Stimulated activated naive CD4-positive, alpha-beta T cell treated with Interleukin-2 at 50 U/mL for 16 hours (primary cell): ENCODE measurements around the gene EFCAB12.
A peak's percentile ranks its signal among the peaks of the same experiment; 100 is the strongest.

Source experiments
- DNase-seq: peaks from one replicate; lab custom pipeline; 2025; lab: John Stamatoyannopoulos, UW

The EFCAB12 gene

DNA sequence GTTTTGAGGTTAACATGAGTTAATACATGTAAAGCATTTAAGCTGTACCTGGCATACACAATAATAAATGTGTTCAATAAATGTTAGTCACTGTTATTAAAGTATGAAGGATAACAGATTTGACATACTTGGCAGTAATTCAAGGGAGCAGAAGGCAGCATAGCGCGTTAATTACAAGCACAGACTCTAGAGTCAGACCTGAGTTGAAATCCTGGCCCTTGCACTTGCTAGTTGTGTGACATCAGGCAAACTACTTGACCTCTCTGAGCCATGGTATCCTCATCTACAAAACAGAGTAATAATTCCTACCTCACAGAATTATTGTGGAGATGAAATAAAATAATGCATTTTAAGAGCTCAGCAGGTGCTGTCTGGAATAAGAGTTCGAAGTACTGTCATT is 17.0 kb upstream of the EFCAB12 start:
- DNase-seq = no peak

DNA sequence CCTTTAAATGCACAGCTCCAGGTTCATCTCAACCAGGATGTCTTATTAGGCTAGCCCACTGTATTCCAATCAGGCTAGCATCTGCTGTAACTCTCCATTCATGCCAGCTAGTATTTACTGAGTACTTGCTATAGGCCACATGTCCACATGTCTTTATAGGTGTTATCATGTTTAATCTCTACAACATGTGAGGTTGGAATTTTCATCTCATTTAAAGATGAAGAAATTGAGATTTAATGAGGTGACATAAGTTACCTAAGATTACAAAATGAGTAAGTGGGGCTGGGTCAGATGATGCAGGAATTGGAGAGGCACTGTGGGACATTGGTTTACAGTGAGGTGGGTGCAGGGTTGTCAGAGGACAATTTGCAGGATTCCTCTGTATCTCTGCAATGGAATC is 14.5 kb upstream of the EFCAB12 start:
- DNase-seq = no peak

DNA sequence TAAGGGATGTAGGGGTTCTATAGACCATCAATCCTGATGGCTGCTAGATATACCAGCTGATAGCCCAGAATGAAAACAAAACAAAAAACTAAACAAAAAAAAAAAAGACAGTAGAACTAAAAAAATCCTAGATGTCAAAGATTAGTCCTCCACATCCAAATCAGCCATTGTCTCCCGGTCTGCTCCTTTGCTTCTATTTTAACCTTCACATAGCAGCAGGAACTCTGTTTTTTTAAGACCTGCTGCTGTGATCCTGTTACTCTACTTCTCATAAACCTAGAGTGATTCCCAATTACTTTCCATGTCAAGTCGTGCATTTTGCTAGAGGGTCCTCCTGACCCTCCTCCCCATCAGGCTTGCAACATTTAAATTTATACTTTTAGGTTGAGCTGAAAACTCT is 14.1 kb upstream of the EFCAB12 start:
- DNase-seq = no peak

DNA sequence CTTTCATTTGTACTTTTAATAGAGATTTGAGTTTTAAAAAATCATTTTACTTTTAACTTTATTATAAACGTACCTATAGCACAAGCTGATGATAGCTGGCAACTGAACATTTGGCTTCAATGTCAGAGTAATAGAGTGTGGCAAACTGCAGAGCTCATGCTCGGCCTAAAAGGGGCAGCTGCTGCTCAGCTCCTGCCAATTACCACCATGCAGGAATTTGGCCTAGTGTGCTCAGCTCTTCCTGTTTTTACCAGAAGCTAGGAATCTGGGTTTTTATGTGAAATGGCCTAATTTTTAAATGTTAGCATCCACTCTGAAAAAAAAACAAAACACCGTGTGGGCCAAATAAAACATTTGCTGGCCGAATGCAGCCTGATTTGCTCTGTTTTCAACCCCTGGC is 13.3 kb upstream of the EFCAB12 start:
- no peak for DNase-seq

DNA sequence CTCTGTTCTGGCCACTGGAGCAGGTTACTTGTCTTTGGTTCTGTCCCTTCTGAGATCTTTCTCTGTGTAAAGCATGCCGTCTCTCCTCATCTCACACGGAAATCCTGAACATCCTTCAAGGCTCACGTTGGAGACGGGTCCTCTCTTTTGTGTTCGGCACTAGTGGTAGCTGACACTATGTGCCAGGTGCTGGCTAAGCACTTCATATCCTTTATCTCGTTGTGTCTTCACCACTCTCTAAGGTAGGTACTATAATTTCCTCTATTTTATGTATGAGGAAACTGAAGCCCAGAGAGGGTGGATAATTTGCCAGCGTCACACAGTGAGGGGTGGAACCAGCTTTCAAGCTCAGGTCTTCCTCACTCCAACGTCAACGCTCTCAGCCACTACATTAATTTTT is 12.8 kb upstream of the EFCAB12 start:
- no peak for DNase-seq

DNA sequence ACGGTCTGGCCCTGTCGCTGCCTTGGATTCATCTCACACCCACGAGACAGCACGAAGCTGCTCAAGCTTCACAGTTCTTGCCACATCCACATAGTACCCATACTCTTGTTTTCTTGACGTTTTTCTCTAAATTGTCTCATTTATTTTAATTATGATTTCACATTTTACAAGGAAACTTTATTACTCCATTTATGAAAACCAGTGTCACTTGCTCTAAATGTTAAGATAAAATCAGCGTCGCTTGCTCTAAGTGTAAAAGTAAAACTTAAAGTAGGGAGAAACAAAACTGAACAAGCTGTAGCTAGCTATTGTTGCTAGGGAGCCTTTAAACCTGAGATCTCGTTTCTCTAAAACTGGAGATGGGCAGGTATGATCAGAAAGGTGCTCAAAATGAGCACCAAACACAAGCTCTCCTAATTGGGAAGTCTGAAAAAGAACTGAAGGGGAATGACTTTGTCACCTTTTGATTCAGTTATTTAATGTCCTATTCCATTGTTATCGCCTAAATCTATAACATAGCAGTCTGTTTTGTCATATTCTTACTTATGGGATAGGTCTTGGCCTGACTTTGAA is 12.3 kb upstream of the EFCAB12 start:
- DNase-seq = no peak

DNA sequence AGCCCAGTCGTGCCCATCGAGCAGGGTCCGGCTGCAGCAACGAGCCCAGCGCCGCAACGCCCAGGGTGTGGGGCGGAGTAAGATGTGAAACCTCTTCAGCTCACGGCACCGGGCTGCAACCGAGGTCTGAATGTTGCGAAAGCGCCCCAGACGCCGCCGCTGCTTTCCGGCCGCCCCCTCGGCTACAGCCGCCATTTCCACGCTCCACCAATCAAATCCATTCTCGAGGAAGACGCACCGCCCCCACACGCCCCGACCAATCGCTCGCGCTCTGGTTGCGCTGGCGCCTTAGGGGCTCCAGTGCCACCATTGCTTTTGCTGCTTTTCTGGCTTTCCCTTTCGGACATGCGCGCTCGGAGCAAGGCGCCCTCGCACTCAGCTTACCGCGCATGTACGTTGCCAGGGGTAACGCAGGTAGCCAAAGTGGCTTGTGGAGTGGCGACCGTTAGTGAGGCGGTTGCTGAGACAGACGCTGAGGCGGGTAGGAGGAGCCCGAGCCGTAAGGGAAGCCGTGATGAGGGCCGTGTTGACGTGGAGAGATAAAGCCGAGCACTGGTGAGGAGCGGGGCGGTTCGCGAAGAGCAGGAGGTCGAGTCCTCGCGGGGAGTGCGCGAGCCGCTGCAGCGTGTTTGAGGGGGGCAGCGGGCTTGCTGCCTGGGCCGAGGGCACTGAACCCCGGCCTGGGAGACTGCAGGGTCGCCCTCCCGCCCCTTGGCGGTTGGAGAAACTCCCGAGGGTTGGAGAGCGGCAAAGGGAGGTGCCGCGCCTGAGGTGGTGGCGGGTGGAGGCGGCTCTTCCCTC is 11.6 kb upstream of the EFCAB12 start, which contains the start of the genes IFT122 and MBD4:
Gene IFT122 (plus strand): TSS at position 408 of the 801 bp plus-strand sequence. CDS start 107 bp downstream, at position 515.
Gene MBD4 (minus strand): TSS at position 132 of the 801 bp plus-strand sequence. CDS start 115 bp downstream, at position 17.
- peak; percentile 99 for DNase-seq

DNA sequence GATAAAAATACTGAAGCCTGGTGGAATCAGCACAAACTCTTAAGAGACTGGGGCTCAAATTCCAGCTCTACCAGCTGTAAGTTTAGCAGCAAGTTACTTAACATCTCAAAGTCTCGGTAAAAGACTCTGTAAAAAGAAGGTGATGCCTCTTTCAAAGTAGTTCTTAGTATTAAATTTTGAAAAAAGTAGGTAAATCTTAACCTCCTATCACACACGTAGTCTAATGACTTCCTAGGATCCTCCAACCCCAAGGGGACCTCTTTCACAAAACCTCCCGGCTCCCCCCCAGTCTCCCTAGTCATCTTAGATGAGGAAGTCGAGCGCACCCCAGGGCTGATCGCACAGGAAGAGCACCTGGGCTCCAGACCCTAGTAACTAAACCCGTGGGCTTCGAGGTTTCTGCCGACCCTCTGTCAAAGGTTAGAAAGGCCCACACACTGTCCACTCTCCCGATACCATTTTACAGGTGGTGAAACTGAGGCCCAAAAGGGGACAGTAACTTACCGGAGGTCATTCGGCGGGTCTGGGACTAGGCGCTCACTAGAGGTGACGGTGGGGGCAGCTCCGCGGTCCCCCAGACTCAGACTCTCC is 10.9 kb upstream of the EFCAB12 start:
- peak; percentile 30 for DNase-seq

DNA sequence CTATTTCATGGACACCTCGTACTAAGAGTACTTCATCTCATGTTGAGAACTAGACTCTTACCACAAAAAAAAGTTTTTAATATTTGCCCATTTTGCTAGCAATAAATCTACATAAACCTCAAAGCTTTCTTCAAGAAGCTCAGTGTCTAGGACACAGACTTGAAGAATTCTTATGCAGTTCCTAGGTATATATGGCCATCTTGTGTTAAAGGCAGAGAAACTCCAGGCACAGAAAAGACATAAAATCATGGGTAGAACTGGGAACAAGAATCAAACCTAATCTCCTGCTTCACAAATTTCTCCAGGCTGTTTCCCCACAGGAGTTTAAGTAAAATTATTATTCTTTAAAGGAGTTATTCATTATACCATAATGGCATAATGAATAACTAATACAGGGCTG is 6.9 kb upstream of the EFCAB12 start:
- DNase-seq = no peak

DNA sequence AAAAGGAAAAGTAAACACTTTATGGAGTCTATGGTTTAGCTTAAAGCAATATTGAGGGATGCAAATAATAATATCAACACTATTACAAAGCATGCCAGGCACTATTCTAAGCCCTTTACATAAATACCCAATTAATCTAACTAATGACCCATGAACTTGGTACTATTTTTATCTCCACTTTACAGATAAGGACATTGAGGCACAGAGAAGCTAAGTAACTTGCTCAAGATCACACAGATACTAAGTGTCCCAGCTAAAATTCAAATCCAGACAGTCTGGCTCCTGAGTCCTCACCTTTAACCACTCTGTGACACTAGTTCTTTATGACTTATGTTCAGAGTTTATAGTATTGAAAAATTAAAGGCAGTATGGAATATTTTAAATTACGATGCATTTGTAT is 5.7 kb upstream of the EFCAB12 start:
- DNase-seq = no peak

DNA sequence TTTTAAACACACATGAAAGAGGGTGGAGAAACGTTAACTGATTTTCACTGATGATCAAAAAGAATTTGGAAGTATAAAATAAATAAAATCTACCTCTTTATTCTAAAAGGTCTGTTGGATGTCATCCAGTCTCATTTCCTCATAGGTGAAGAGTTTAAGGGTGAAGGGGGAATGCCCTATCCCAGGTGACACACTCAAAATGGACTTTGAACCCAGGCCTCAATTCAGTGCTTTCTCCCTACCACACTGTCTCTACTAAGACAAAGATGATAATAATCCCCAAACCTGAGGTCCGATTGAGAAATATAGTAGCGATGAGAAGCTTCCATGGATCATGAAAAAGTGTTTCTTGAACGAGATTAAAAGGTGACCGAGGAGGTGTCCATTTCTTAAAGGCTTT is 5.1 kb upstream of the EFCAB12 start:
- DNase-seq = no peak

DNA sequence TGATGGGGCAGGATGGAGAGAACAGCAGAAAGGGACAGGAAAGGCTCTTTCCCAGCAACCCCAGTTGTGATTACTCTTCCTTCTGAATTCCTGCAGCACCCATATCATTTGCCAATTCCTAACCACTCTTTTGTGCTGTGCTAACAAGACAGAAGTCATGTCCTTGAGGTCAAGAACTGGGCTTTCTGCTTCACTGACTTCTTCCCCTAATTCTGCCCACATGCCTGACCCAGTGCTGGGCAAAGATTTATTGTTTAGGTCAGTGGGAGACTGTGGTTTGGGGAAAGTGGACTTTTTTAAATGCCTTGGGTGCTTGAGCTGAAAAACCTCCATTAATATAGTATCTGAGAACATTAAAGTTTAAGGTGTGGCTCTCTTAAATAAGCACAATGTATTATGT is 4.2 kb upstream of the EFCAB12 start:
- DNase-seq = no peak

DNA sequence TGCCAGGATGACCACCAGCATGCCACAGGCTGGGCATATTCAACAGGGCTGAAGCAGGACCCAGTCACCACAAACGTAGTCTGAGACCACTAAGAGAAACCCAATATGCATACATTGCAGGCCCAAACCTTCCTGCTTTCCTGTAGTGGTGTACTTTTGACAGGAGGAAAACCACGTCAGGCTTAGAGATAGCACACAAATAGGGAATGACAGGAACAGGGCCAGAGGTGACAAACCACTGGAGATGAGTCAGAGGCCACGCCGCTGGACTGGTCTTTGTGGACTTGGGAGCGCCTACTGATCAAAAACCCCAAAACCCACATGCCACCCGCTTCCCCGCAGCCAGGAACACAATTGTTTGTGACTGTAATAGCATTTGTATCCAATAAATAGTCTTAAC is 3.6 kb upstream of the EFCAB12 start:
- no peak for DNase-seq

DNA sequence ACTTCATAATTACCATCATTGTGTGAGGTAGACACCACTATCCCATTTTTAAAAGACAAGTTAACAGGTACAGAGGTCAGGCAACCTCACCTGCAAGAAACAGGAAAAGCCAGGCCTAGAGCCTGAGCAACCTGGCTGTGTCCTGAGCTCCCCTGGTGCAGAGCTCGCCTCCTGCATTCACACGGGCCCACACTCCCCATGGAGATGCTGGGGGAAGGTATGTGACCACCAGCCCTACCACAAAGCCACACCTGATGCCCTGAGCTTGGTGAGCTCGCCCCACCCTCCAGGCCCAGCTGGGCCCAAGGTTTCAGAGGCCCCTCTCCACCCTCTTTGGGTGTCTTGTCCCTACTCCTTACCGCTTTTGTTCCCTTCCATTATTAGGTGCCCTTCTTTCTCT is 1.2 kb upstream of the EFCAB12 start:
- DNase-seq = no peak

DNA sequence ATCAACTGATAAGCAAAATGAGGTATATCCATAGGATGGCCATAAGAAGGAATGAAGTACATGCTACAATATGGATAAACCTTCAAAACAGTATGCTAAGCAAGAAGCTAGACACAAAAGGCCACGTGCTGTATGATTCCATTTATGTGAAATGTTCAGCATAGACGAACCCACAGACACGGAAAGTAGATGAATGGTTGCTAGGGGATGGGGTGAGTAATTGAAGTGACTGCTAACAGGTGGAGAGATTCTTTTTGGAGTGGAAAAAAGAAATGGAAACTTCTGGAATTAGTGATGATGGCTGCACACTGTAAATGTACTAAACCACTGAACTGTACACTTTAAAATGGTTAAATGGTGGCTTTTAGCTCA is 630 bp upstream of the EFCAB12 start:
- no peak for DNase-seq

DNA sequence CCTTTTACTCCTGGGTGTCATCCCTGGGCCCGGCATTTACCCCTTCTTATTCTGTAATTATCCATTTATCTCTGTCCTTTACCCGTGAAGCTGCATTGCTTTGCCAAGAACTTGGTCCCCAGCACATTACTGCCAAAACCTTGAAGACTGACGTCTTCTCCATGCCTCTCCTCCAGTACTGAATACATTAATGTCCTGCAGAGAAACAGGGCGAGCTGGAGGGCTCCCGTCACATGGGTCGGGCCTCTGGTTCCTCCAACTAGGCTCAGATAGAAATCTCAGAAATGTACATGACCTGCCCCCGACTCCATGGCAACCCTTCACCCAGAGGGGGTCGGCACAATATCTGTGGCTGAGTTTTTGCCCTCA is 445 bp downstream of the EFCAB12 start:
- no peak for DNase-seq

DNA sequence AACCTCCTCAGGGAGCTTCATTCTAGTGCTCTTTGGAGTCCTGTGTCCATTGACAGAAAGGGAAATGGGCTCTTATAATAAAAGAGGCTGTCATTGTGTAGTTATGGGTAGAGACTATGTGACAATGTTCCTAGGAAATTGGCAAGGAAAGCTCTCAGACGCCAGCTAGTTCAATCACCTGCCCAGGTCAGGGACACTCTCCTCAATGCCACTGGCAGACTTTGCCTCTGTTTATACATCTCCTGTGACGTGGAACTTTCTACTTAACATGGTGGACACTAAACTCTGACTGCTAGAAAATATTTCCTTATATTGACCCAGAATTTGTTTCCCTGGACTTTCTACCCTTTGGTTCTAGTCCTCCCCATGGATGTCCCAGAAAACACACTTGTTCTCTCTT is 2.8 kb downstream of the EFCAB12 start:
- no peak for DNase-seq

DNA sequence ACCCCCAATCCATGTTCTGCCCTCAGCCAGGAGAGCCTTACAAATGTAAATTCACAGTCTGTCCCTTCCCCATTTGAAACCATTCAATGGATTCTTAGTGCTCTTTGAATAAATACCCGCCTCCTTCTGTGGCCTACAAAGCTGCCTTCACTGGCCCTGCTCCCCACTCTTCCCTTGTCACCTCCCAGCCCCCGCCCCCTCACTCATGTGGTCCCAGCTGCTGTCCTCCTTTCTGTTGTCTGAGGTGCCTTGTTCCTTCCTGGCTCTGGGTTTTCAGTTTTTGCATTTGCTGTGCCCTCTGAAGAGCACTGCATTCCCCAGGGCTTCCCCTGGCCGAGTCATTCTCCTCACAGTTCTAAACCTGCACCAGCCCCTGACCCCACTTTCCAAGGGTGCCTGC is 3.2 kb downstream of the EFCAB12 start:
- DNase-seq = no peak

DNA sequence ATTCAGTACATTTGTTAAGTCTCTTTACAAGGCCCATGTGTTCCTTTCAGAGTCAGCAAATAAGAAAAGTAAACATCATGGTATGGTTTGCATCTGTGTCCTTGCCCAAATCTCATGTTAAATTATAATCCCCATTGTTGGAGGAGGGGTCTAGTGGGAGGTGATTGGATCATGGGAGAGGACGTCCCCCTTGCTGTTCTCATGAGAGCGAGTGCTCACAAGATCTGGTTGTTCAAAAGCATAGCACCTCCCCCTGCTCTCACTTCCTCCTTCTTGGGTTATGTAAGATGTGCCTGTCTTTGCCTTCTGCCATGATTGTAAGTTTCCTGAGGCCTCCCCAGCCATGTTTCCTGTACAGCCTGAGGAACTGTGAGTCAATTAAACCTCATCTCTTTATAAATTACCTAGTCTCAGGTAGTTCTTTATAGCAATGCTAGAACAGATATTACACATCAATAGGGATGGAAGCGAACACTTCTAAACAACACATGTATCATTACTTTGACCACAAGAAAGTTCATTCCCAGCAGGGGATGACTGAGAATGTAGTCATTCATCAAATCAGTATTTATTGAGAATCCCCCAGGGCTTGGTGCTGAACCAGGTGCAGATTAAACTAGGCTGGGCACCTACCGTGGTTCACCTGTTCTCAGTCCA is 4.1 kb downstream of the EFCAB12 start:
- no peak for DNase-seq

DNA sequence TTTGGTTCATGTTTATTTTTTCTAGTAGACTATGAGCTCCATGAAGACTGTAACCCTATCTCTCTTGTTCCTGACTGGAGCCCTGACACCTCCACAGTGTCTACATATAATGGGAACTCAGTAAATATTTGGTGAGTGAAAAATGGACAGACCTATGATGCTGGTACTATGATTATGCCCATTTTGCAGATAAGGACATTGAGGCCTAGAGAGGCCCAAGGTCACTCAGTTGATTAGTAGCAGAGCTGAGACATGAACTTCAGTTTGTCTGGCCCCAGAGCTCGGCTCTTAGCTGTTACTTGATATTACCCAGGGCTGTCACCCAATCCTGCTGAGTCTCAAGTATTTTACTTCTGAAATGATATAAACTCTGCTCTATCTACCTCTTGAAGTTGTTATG is 5.5 kb downstream of the EFCAB12 start:
- DNase-seq = no peak

DNA sequence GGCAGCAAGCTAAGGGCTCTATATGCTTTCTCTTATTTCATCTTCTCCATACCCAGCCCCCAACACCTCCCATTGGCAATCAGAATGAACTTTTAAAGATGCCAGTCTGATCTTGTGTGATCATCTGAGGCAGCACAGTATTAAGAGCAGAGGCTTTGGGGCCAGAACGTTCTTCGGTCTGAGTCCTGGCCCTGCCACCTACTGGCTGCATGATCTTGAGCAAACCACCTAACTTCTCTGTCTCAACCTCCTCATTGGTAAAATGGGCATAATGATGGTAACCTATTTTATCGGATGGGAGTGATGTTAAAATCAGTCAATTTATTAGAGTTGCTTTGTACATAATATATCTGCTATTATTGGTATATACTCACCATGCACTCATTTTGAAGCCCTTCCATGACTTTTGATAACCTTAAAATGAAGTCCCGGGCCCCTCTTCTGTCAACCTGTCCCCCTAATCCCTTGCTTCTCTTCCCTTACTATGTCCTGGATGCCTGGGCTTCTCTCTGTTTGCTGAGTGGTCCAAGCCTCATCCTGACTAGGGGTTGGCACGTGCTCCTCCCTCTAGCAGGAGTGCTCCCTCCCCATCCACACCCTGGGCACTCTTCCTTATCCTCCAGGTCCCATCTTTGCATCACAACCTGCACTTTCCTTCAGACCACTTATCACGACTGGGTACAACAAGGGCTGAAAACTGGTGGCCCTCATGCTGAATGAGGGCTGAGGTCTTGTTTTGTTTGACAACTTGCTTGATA is 6.3 kb downstream of the EFCAB12 start:
- DNase-seq = no peak

DNA sequence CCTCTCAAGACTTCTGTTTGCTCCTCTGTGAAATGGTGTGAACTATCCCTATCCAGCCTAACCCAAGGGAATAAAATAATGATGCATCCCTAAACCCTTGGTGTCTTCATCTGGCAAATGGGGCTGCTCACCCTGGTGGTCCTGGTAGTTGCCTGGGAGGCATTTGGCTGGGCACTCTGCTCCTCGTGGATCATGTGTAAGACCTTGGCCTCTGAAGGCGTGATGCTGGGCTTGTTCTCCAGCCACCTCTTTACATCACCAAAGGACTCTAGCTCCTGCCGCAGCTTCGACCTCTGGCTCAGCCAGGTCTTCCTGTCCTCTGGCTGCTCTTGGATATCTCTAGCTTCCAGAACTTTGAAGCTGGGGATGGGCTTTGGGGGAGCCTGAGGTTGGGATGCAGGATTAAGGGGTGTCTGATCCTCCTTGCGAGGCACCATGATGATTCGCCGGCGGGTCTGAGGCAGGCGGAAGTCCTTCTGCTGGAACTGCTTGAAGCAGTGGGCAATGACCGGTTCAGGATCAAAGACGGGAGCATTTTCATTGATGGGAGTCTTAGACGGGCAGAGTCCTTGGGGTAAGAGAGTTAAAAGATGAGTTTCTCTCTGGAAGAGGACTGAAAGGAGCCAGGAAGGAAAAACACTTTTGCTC is 7.1 kb downstream of the EFCAB12 start:
- no peak for DNase-seq
